NT2/D1 (cell line): ENCODE measurements around the gene LILRA1.

Source experiments
- DNase-seq: peaks from one replicate; pipeline ENCODE4 v3.0.0-alpha.2; 2011; ENCODE audit warnings: low read depth, low spot score
- H3K27me3 ChIP-seq: 2 replicates; pipeline ENCODE4 v1.6.0; 2011; ENCODE audit warnings: mild to moderate bottlenecking; ENCODE audit not compliant: insufficient read length, insufficient read depth
- H3K36me3 ChIP-seq: 2 replicates; pipeline ENCODE4 v1.6.1; 2011; ENCODE audit warnings: mild to moderate bottlenecking, low read length, mixed read lengths; ENCODE audit not compliant: insufficient read depth, insufficient read length
- H3K4me1 ChIP-seq: 2 replicates; pipeline ENCODE4 v1.5.1; 2011; ENCODE audit not compliant: insufficient read depth, insufficient read length
- H3K4me3 ChIP-seq: 2 replicates; pipeline ENCODE4 v1.5.1; 2011; ENCODE audit warnings: low read depth; ENCODE audit not compliant: insufficient read length
- H3K9ac ChIP-seq: 2 replicates; pipeline ENCODE4 v1.6.0; 2011; ENCODE audit warnings: low read depth; ENCODE audit not compliant: insufficient read length
- H3K9me3 ChIP-seq: 2 replicates; pipeline ENCODE4 v1.5.1; 2011; ENCODE audit warnings: mild to moderate bottlenecking, low read length; ENCODE audit not compliant: insufficient read depth
- SUZ12 ChIP-seq: IDR thresholded peaks from 2 replicates; pipeline ENCODE4 v1.6.1; 2011; ENCODE audit not compliant: insufficient read length, insufficient read depth; ENCODE audit errors: extremely low read depth
- YY1 ChIP-seq: IDR thresholded peaks from 2 replicates; pipeline ENCODE4 v1.6.1; 2011; ENCODE audit not compliant: insufficient read length, insufficient read depth
- ZNF274 ChIP-seq: IDR thresholded peaks from 2 replicates; pipeline ENCODE4 v1.6.1; 2011; ENCODE audit warnings: mild to moderate bottlenecking, low read depth, low read length

Gene LILRA1

GRCh38 chr19:54644056-54644455 lies 50.6 kb downstream of the LILRA1 start:
- DNase-seq = no peak
- H3K9me3 ChIP-seq = no peaks in the 10 kb centered on the region
- no peaks in the 10 kb centered on the region for H3K4me1 ChIP-seq
- no peak overlapping the region for H3K9ac ChIP-seq
- H3K36me3 ChIP-seq = no peaks in the 10 kb centered on the region
- H3K27me3 ChIP-seq = peaks cover 9% of the 10 kb centered on the region
- H3K4me3 ChIP-seq = no peak overlapping the region
- TF ChIP-seq SUZ12 (no peak), YY1 (no peak), ZNF274 (no peak)

GRCh38 chr19:54646331-54646841 lies 53.0 kb downstream of the LILRA1 start:
- Histone ChIP-seq H3K36me3 (no peaks in the 10 kb centered on the region), H3K4me1 (peaks cover 2% of the 10 kb centered on the region), H3K9ac (no peak overlapping the region), H3K27me3 (peaks cover 9% of the 10 kb centered on the region), H3K4me3 (no peak overlapping the region), H3K9me3 (no peaks in the 10 kb centered on the region)
- no peak for DNase-seq
- TF ChIP-seq SUZ12 (no peak), ZNF274 (no peak), YY1 (no peak)

GRCh38 chr19:54648129-54648528 lies 54.7 kb downstream of the LILRA1 start:
- no peaks in the 10 kb centered on the region for H3K36me3 ChIP-seq
- H3K9me3 ChIP-seq = no peaks in the 10 kb centered on the region
- H3K4me1 ChIP-seq = peaks cover 2% of the 10 kb centered on the region
- TF ChIP-seq SUZ12 (no peak), YY1 (no peak), ZNF274 (no peak)
- H3K4me3 ChIP-seq = no peak overlapping the region
- H3K27me3 ChIP-seq = peaks cover 9% of the 10 kb centered on the region
- DNase-seq = no peak
- H3K9ac ChIP-seq = no peak overlapping the region

- TF ChIP-seq ZNF274 (no peak), YY1 (no peak), SUZ12 (no peak)
- Histone ChIP-seq H3K36me3 (no peaks in the 10 kb centered on the region), H3K4me1 (peaks cover 2% of the 10 kb centered on the region), H3K27me3 (no peaks in the 10 kb centered on the region), H3K9me3 (no peaks in the 10 kb centered on the region), H3K9ac (no peak overlapping the region), H3K4me3 (no peak overlapping the region)
- no peak for DNase-seq
These were observed 56.8 kb downstream of the LILRA1 start for GRCh38 chr19:54650108-54650655.
